Measurements from ENCODE around the gene AKAP10. TPM values are rescaled to one million over a fixed set of nuclear protein-coding genes. Genes with fewer than 3 reads are reported as not detected.
A peak's percentile ranks its signal among the peaks of the same experiment; 100 is the strongest.
"Not testable (repeated sequence)": the region's sequence is repeated elsewhere in the genome, so short reads cannot be mapped to it uniquely, and the experiment has no call there.

The AKAP10 gene
- total RNA-seq, 1 donor from 2014 or later, result 29.5 TPM

- no peak for DNase-seq (ENCODE audit: low spot score)
Measured at GRCh38 chr17:19933628-19934027, 44.0 kb downstream of the AKAP10 start.

GRCh38 chr17:19933221-19933620 is 44.4 kb downstream of the AKAP10 start:
- DNase-seq (ENCODE audit: low spot score), result no peak

GRCh38 chr17:19928299-19928698 is 49.3 kb downstream of the AKAP10 start:
- no peak for DNase-seq (ENCODE audit: low spot score)

GRCh38 chr17:19915245-19915978 is 62.2 kb downstream of the AKAP10 start:
- no peak for DNase-seq (ENCODE audit: low spot score)

GRCh38 chr17:19911033-19911432 is 66.6 kb downstream of the AKAP10 start:
- no peak for DNase-seq (ENCODE audit: low spot score)

- no peak for DNase-seq (ENCODE audit: low spot score)
Measured at GRCh38 chr17:19909139-19909538, 68.5 kb downstream of the AKAP10 start.

- peak; percentile 18 for DNase-seq (ENCODE audit: low spot score)
Measured at GRCh38 chr17:19905502-19905901, 72.1 kb downstream of the AKAP10 start.

GRCh38 chr17:19904924-19905323 is 72.7 kb downstream of the AKAP10 start:
- DNase-seq (ENCODE audit: low spot score), result peak; percentile 75

GRCh38 chr17:19904412-19904811 is 73.2 kb downstream of the AKAP10 start:
- no peak for DNase-seq (ENCODE audit: low spot score)

GRCh38 chr17:19900809-19901208 is 76.8 kb downstream of the AKAP10 start:
- DNase-seq (ENCODE audit: low spot score), result no peak

GRCh38 chr17:19897903-19898302 is 79.7 kb downstream of the AKAP10 start:
- DNase-seq (ENCODE audit: low spot score), result peak; percentile 47

- DNase-seq (ENCODE audit: low spot score), result peak; percentile 51
Measured at GRCh38 chr17:19897090-19897837, 80.4 kb downstream of the AKAP10 start.

GRCh38 chr17:19896679-19897078 is 80.9 kb downstream of the AKAP10 start:
- no peak for DNase-seq (ENCODE audit: low spot score)

- not testable (repeated sequence) for DNase-seq (ENCODE audit: low spot score)
Measured at GRCh38 chr17:19890554-19890953, 87.1 kb downstream of the AKAP10 start.

GRCh38 chr17:19890001-19890400 is 87.6 kb downstream of the AKAP10 start:
- peak; percentile 2 for DNase-seq (ENCODE audit: low spot score)

- DNase-seq (ENCODE audit: low spot score), result no peak
Measured at GRCh38 chr17:19886116-19886515, 91.5 kb downstream of the AKAP10 start.

- DNase-seq (ENCODE audit: low spot score), result peak; percentile 30
Measured at GRCh38 chr17:19883537-19884215, 94.0 kb downstream of the AKAP10 start.

- no peak for DNase-seq (ENCODE audit: low spot score)
Measured at GRCh38 chr17:19880393-19880792, 97.2 kb downstream of the AKAP10 start.

GRCh38 chr17:19877364-19877945 is 100.2 kb downstream of the AKAP10 start:
- no peak for DNase-seq (ENCODE audit: low spot score)

- DNase-seq (ENCODE audit: low spot score), result no peak
Measured at GRCh38 chr17:19876529-19877161, 101.0 kb downstream of the AKAP10 start.

- peak; percentile 55 for DNase-seq (ENCODE audit: low spot score)
Measured at GRCh38 chr17:19874256-19874655, 103.4 kb downstream of the AKAP10 start.

All from mesenteric fat pad (tissue), 1 donor.